CD4-positive, alpha-beta memory T cell (primary cell): Measurements from ENCODE around the gene PODNL1. TPM values are rescaled to one million over a fixed set of nuclear protein-coding genes. Genes with fewer than 3 reads are reported as not detected.

ENCODE experiments used
- CTCF ChIA-PET: fragments of 350-600 bp; sonication (Branson Sonifier 250); formaldehyde crosslinking; loops from one replicate; lab custom pipeline; 2021; ENCODE audit warnings: inconsistent platforms; ENCODE audit not compliant: partially characterized antibody; lab: Charles Lee
- POLR2A ChIA-PET: fragments of 350-600 bp; sonication (Branson Sonifier 250); formaldehyde crosslinking; loops from one replicate; lab custom pipeline; 2021; ENCODE audit not compliant: partially characterized antibody; lab: Charles Lee
- DNase-seq, 5 donors: peaks; one replicate each; pipeline versions ENCODE4 v3.0.0 to v3.0.0-alpha.2; 2020 to 2022; ENCODE audit warnings: mixed read lengths in 1 of 5
- H3K27ac ChIP-seq: one replicate; pipeline ENCODE4 v1.7.0; 2013; ENCODE audit warnings: low read depth, low read length
- H3K27me3 ChIP-seq: 2 replicates; pipeline ENCODE4 v1.7.0; 2013; ENCODE audit warnings: mild to moderate bottlenecking, low read length, moderate library complexity; ENCODE audit not compliant: insufficient read depth
- H3K36me3 ChIP-seq: 2 replicates; pipeline ENCODE4 v1.7.0; 2013; ENCODE audit warnings: mild to moderate bottlenecking, low read length, moderate library complexity; ENCODE audit not compliant: insufficient read depth
- H3K4me1 ChIP-seq: 2 replicates; pipeline ENCODE4 v1.7.0; 2013; ENCODE audit warnings: mild to moderate bottlenecking, low read length, moderate library complexity; ENCODE audit not compliant: insufficient read depth
- H3K4me3 ChIP-seq, 2 donors: one replicate each; pipeline ENCODE4 v1.7.0; 2013; ENCODE audit warnings: low read length in 2 of 2, mild to moderate bottlenecking in 1 of 2
- H3K9me3 ChIP-seq, 2 donors: one replicate each; pipeline ENCODE4 v1.7.0; 2013; ENCODE audit warnings: low read length in 2 of 2, control low read depth in 1 of 2; ENCODE audit not compliant: control insufficient read depth in 1 of 2
- H3K27ac Mint-ChIP-seq, 7 donors: one replicate each; pipeline ENCODE4 v1.8.0; 2020 to 2021; ENCODE audit warnings: mixed read lengths in 7 of 7, mild to moderate bottlenecking in 6 of 7, inconsistent platforms in 3 of 7, moderate library complexity in 3 of 7
- H3K27me3 Mint-ChIP-seq, 2 donors: one replicate each; pipeline ENCODE4 v1.8.0; 2020 to 2021; ENCODE audit warnings: mixed read lengths in 2 of 2
- H3K36me3 Mint-ChIP-seq, 2 donors: one replicate each; pipeline ENCODE4 v1.8.0; 2020 to 2021; ENCODE audit warnings: mixed read lengths in 2 of 2, inconsistent platforms in 1 of 2, mild to moderate bottlenecking in 1 of 2
- H3K4me1 Mint-ChIP-seq, 4 donors: one replicate each; pipeline ENCODE4 v1.8.0; 2020 to 2021; ENCODE audit warnings: mixed read lengths in 4 of 4, mild to moderate bottlenecking in 1 of 4
- H3K4me3 Mint-ChIP-seq, 8 donors: one replicate each; pipeline ENCODE4 v1.8.0; 2020 to 2021; ENCODE audit warnings: mixed read lengths in 8 of 8, mild to moderate bottlenecking in 7 of 8, moderate library complexity in 6 of 8, inconsistent platforms in 3 of 8
- H3K9me3 Mint-ChIP-seq, 8 donors: one replicate each; pipeline ENCODE4 v1.8.0; 2020 to 2021; ENCODE audit warnings: mixed read lengths in 8 of 8, mild to moderate bottlenecking in 5 of 8, inconsistent platforms in 3 of 8, moderate library complexity in 1 of 8
- intact Hi-C: fragments of 100-400 bp; cut with micrococcal nuclease; formaldehyde crosslinking; loops from one replicate; pipeline ENCODE4 v1.15.1; 2023
- polyA plus RNA-seq, 2 donors: library from polyadenylated mRNA; unstranded; fragments of 300-500 nt; fragmentation: Illumina TruSeq; gene quantifications; one replicate each; pipeline ENCODE4 v1.2.3, GENCODE V29; 2021
- total RNA-seq, 2 experiments: library from RNA; stranded (reverse); gene quantifications; one replicate each; pipeline ENCODE4 v1.2.3, GENCODE V29; 2021

Gene PODNL1
- total and polyA plus RNA-seq, 4 experiments from 2014 or later: not detected

DNA sequence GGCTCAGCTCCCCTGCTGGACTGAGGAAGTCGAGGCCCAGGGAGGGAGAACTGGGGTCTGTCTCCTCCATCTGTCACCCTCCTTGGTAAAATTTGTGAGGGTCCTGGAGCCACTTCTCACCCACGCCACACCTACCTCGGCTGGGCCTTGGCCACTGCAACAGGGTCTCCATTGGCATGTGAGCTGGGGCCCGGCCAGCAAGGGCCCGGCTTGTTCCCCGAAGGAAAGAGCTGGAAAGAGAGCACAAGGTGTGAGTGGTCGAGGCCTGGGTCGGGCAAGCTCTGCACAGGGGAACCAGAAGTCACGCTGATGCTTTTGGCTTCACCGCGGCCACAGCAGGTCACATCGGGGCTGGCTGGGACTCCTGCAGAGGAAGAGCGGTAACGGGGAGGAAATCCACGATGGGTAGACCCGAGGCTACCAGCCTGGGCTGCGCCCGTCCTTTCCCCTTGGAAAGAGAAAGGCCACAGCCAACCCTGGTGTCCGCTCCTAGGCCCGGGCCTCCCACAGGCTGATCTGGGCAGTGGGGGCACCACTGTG lies 52.3 kb downstream of the PODNL1 start:
- H3K4me1 Mint-ChIP-seq: peaks cover 14 to 39% (median 28%) of the 10 kb centered on the region in 4 donors
- peak overlapping the region in 1 of 7 donors; percentile 68 for H3K27ac Mint-ChIP-seq
- DNase-seq: no peak
- H3K9me3 Mint-ChIP-seq: no peaks in the 10 kb centered on the region
- ChIA-PET CTCF (interaction anchor here (0.6 to 11.8 kb wide), 5 partner anchors 17 to 214 kb away, joined by 3 to 111 read pairs (median 6); no protein-coding TSS in a partner anchor), POLR2A (no interaction called here)
- intact Hi-C loops: no loop called here
- H3K27me3 Mint-ChIP-seq: no peaks in the 10 kb centered on the region
- no peaks in the 10 kb centered on the region for H3K36me3 Mint-ChIP-seq
- no peak overlapping the region for H3K27ac ChIP-seq
- H3K4me3 ChIP-seq: no peak overlapping the region
- H3K27me3 ChIP-seq: no peaks in the 10 kb centered on the region
- H3K9me3 ChIP-seq: no peaks in the 10 kb centered on the region
- H3K36me3 ChIP-seq: no peaks in the 10 kb centered on the region
- peaks cover 32% of the 10 kb centered on the region for H3K4me1 ChIP-seq
- H3K4me3 Mint-ChIP-seq: peak overlapping the region in 1 of 8 donors; percentile 41

- ChIA-PET POLR2A (interaction anchor here (1.4 kb wide), 1 partner anchor 186 kb away, joined by 3 read pairs; no protein-coding TSS in a partner anchor), CTCF (interaction anchor here (1.3 to 11.8 kb wide), 2 partner anchors 18 to 161 kb away, joined by 4 to 111 read pairs; no protein-coding TSS in a partner anchor)
- Mint-ChIP-seq H3K4me3 (no peak overlapping the region), H3K9me3 (no peaks in the 10 kb centered on the region), H3K36me3 (no peaks in the 10 kb centered on the region), H3K27me3 (no peaks in the 10 kb centered on the region), H3K4me1 (peaks cover 21 to 49% (median 35%) of the 10 kb centered on the region in 4 donors), H3K27ac (peak overlapping the region in 1 of 7 donors; percentile 68)
- Histone ChIP-seq H3K4me3 (no peak overlapping the region), H3K9me3 (no peaks in the 10 kb centered on the region), H3K27ac (no peak overlapping the region), H3K27me3 (no peaks in the 10 kb centered on the region), H3K4me1 (peaks cover 40% of the 10 kb centered on the region), H3K36me3 (no peaks in the 10 kb centered on the region)
- DNase-seq: no peak
- intact Hi-C loops: loop anchor here (5.0 kb wide), 1 partner anchor 462 kb away; no protein-coding TSS in a partner anchor
Observed at GRCh38 chr19:13884726-13885591, 53.3 kb downstream of the PODNL1 start.

GRCh38 chr19:13883516-13884064 lies 54.6 kb downstream of the PODNL1 start:
- Mint-ChIP-seq H3K27ac (peak overlapping the region in 3 of 7 donors; percentile 50 to 89 (median 68)), H3K36me3 (no peaks in the 10 kb centered on the region), H3K9me3 (no peaks in the 10 kb centered on the region), H3K27me3 (no peaks in the 10 kb centered on the region), H3K4me1 (peaks cover 22 to 51% (median 37%) of the 10 kb centered on the region in 4 donors), H3K4me3 (peak overlapping the region in 3 of 8 donors; percentile 11 to 50 (median 49))
- ChIA-PET CTCF (interaction anchor here (1.0 to 11.8 kb wide), 6 partner anchors 19 to 253 kb away, joined by 3 to 111 read pairs (median 7); partner anchors contain the start of genes ASF1B and MISP3), POLR2A (interaction anchor here (5.0 kb wide), 1 partner anchor 148 kb away, joined by 43 read pairs; the partner anchor contains the start of gene IL27RA)
- DNase-seq: no peak
- Histone ChIP-seq H3K4me3 (no peak overlapping the region), H3K27me3 (no peaks in the 10 kb centered on the region), H3K4me1 (peaks cover 44% of the 10 kb centered on the region), H3K27ac (no peak overlapping the region), H3K9me3 (no peaks in the 10 kb centered on the region), H3K36me3 (no peaks in the 10 kb centered on the region)
- intact Hi-C loops: loop anchor here (5.0 kb wide), 1 partner anchor 464 kb away; no protein-coding TSS in a partner anchor

- H3K4me3 ChIP-seq: no peak overlapping the region
- intact Hi-C loops: loop anchor here (5.0 kb wide), 1 partner anchor 464 kb away; no protein-coding TSS in a partner anchor
- CTCF ChIA-PET: interaction anchor here (0.9 to 11.8 kb wide), 8 partner anchors 69 to 254 kb away, joined by 3 to 111 read pairs (median 5); partner anchors contain the start of genes ASF1B and MISP3
- Mint-ChIP-seq H3K9me3 (no peaks in the 10 kb centered on the region), H3K4me1 (peaks cover 22 to 51% (median 37%) of the 10 kb centered on the region in 4 donors), H3K4me3 (peak overlapping the region in 3 of 8 donors; percentile 16 to 44 (median 35)), H3K36me3 (no peaks in the 10 kb centered on the region), H3K27ac (peak overlapping the region in 3 of 7 donors; percentile 68 to 89 (median 88)), H3K27me3 (no peaks in the 10 kb centered on the region)
- POLR2A ChIA-PET: interaction anchor here (0.8 to 5.0 kb wide), 10 partner anchors 24 to 235 kb away, joined by 3 to 43 read pairs (median 6); partner anchors contain the start of genes DCAF15, IL27RA, MISP3 and PRKACA
- H3K27ac ChIP-seq: peak overlapping the region; percentile 64
- H3K9me3 ChIP-seq: no peaks in the 10 kb centered on the region
- no peaks in the 10 kb centered on the region for H3K36me3 ChIP-seq
- DNase-seq: no peak
- no peaks in the 10 kb centered on the region for H3K27me3 ChIP-seq
- peaks cover 44% of the 10 kb centered on the region for H3K4me1 ChIP-seq
Observed at GRCh38 chr19:13882836-13883235, 55.4 kb downstream of the PODNL1 start.

DNA sequence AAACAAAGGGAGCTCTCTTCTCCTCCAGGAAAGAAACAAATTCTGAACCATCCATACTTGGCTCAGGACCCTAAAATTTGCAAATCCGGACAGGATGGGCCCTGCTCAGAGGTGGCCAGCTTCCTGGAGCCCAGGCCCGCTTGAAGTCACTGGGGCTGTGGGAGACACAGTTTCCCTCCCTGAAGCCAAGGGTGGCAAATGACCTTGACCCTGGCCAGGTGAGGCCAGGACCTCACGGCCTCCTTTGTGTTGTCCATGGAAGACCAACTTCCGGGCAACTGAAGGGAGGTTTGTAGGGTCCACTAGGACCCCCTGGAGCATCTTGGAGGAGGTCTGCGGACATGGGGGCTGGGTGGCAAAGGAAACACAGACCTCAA lies 55.8 kb downstream of the PODNL1 start:
- Mint-ChIP-seq H3K27ac (peak overlapping the region; percentile 84 to 94 (median 89)), H3K27me3 (no peaks in the 10 kb centered on the region), H3K4me1 (peaks cover 22 to 47% (median 37%) of the 10 kb centered on the region in 4 donors), H3K9me3 (no peaks in the 10 kb centered on the region), H3K4me3 (peak overlapping the region; percentile 45 to 83 (median 74)), H3K36me3 (no peaks in the 10 kb centered on the region)
- intact Hi-C loops: loop anchor here (5.0 kb wide), 1 partner anchor 465 kb away; no protein-coding TSS in a partner anchor
- Histone ChIP-seq H3K27ac (peak overlapping the region; percentile 64), H3K36me3 (no peaks in the 10 kb centered on the region), H3K9me3 (no peaks in the 10 kb centered on the region), H3K4me3 (peak overlapping the region in 1 of 2 donors; percentile 9), H3K4me1 (peaks cover 44% of the 10 kb centered on the region), H3K27me3 (no peaks in the 10 kb centered on the region)
- DNase-seq: no peak
- ChIA-PET POLR2A (interaction anchor here (0.6 to 5.0 kb wide), 17 partner anchors 24 to 285 kb away, joined by 3 to 43 read pairs (median 5); partner anchors contain the start of genes DCAF15, IL27RA, MISP3 and PRKACA), CTCF (interaction anchor here (0.9 to 11.8 kb wide), 12 partner anchors 21 to 598 kb away, joined by 3 to 111 read pairs (median 5); partner anchors contain the start of genes ASF1B and MISP3)

- Histone ChIP-seq H3K27ac (peak overlapping the region; percentile 64), H3K4me1 (peaks cover 44% of the 10 kb centered on the region), H3K27me3 (no peaks in the 10 kb centered on the region), H3K9me3 (no peaks in the 10 kb centered on the region), H3K36me3 (no peaks in the 10 kb centered on the region), H3K4me3 (peak overlapping the region; percentile 9 to 21)
- peak in 4 of 5 donors; percentile 27 to 66 (median 44) for DNase-seq
- ChIA-PET CTCF (interaction anchor here (0.9 to 11.8 kb wide), 16 partner anchors 22 to 599 kb away, joined by 3 to 111 read pairs (median 5); partner anchors contain the start of genes ASF1B, C19orf67, DCAF15 and MISP3), POLR2A (interaction anchor here (0.6 to 5.0 kb wide), 22 partner anchors 25 to 286 kb away, joined by 3 to 43 read pairs (median 5); partner anchors contain the start of genes DCAF15, IL27RA, MISP3 and PRKACA)
- Mint-ChIP-seq H3K27me3 (no peaks in the 10 kb centered on the region), H3K36me3 (no peaks in the 10 kb centered on the region), H3K9me3 (no peaks in the 10 kb centered on the region), H3K27ac (peak overlapping the region; percentile 84 to 94 (median 89)), H3K4me1 (peaks cover 22 to 47% (median 37%) of the 10 kb centered on the region in 4 donors), H3K4me3 (peak overlapping the region; percentile 45 to 83 (median 74))
- intact Hi-C loops: loop anchor here (2.0 to 5.0 kb wide), 2 partner anchors 235 to 465 kb away; partner anchors contain the start of gene PRKACA
Observed at GRCh38 chr19:13881692-13882418, 56.4 kb downstream of the PODNL1 start.
